Bronchial epithelial cell (primary cell): ENCODE data around the gene FUT2. TPM values are rescaled to one million over a fixed set of nuclear protein-coding genes. Genes with fewer than 3 reads are reported as not detected.

Source experiments
- DNase-seq: peaks from one replicate; pipeline ENCODE4 v3.0.0-alpha.2; 2010; ENCODE audit warnings: low read depth
- FAIRE-seq: peaks from 2 replicates; lab custom pipeline; 2011; peaks lifted over from hg19 to GRCh38; lab: Jason Lieb, UNC
- H3K27me3 ChIP-seq: 2 replicates; pipeline ENCODE4 v1.5.1; 2011; ENCODE audit warnings: low read length; ENCODE audit not compliant: control insufficient read depth, insufficient read depth
- H3K36me3 ChIP-seq: 2 replicates; pipeline ENCODE4 v1.5.1; 2011; ENCODE audit warnings: low read length; ENCODE audit not compliant: control insufficient read depth, insufficient read depth
- H3K4me3 ChIP-seq: 2 replicates; pipeline ENCODE4 v1.5.1; 2011; ENCODE audit warnings: mild to moderate bottlenecking, low read depth, low read length, control low read depth
- CTCF ChIP-seq: IDR thresholded peaks from 2 replicates; pipeline ENCODE4 v1.5.1; 2011; ENCODE audit warnings: mild to moderate bottlenecking, moderate library complexity, low read length, control low read depth, inconsistent platforms; ENCODE audit not compliant: insufficient read depth, severe bottlenecking
- total RNA-seq: library from RNA; depleted of rRNA; stranded (reverse); fragments of >200 nt; gene quantifications from 2 replicates; pipeline ENCODE4 v1.2.1, GENCODE V29; 2014

The FUT2 gene
- total RNA-seq, 1 donor from 2014 or later: 7.9 TPM

DNA sequence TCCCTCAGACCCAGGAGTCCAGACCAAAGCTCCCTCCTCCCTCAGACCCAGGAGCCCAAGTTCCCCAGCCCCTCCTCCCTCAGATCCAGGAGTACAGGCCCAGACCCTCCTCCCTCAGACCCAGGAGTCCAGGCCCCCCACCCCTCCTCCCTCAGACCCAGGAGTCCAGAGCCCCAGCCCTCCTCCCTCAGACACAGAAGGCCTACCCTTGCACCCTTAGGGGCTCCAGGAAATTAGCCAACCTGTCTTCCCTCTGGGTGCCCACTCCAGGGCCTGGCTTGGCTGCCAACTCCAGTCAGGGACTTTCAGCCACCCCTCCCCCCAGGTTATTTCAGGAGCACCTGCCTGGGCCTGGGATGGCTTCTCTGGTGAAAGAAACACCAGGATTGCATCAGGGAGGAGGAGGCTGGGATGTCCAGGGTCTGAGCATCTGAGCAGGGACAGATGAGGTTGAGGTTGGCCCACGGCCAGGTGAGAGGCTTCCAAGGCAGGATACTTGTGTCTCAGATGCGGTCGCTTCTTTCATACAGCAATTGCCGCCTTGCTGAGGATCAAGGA lies 59.4 kb downstream of the FUT2 start, which contains the start of gene FGF21:
FGF21 (plus strand) TSS at position 441 of the 558 bp plus-strand sequence. CDS start 713 bp downstream, outside the sequence.
- TF ChIP-seq CTCF: no peak
- Histone ChIP-seq H3K4me3 (no peak within 1 kb of the TSS), H3K27me3 (no peaks in the 10 kb centered on the region), H3K36me3 (peaks cover 6% of the 10 kb centered on the region)
- peak; percentile 43 for FAIRE-seq
- no peak for DNase-seq

Other genes with a start within 250 kb of the FUT2 start
- gene GRWD1, start 250.0 kb upstream of the FUT2 start, total RNA-seq: 23.4 and 31.9 TPM in 2 replicates
- 1.0 and 1.1 TPM in 2 replicates for gene KCNJ14, start 240.4 kb upstream of the FUT2 start, total RNA-seq
- gene CYTH2, start 226.6 kb upstream of the FUT2 start, total RNA-seq: 24.2 and 36.6 TPM in 2 replicates
- 1.3 and 1.8 TPM in 2 replicates for gene LMTK3, start 184.1 kb upstream of the FUT2 start, total RNA-seq
- gene SULT2B1, start 143.8 kb upstream of the FUT2 start, total RNA-seq: 3.4 and 17.2 TPM in 2 replicates
- gene SPACA4, start 89.2 kb upstream of the FUT2 start, total RNA-seq: under 0.01 and 0.64 TPM in 2 replicates
- gene FAM83E, start 80.9 kb upstream of the FUT2 start, total RNA-seq: 21.9 and 62.3 TPM in 2 replicates
- 3,143 and 4,233 TPM in 2 replicates for gene RPL18, start 76.8 kb upstream of the FUT2 start, total RNA-seq
- 3.3 and 3.4 TPM in 2 replicates for gene SPHK2, start 76.5 kb upstream of the FUT2 start, total RNA-seq
- 6.6 and 8.7 TPM in 2 replicates for gene DBP, start 58.6 kb upstream of the FUT2 start, total RNA-seq
- 2.4 and 4.4 TPM in 2 replicates for gene CA11, start 49.8 kb upstream of the FUT2 start, total RNA-seq
- gene NTN5, start 23.0 kb upstream of the FUT2 start, total RNA-seq: not detected in 2 replicates
- gene MAMSTR, start 23.8 kb downstream of the FUT2 start, total RNA-seq: 0.13 and 0.26 TPM in 2 replicates
- 2.4 and 2.9 TPM in 2 replicates for gene RASIP1, start 44.6 kb downstream of the FUT2 start, total RNA-seq
- gene IZUMO1, start 50.9 kb downstream of the FUT2 start, total RNA-seq: 0.26 and 2.3 TPM in 2 replicates
- gene FUT1, start 56.7 kb downstream of the FUT2 start, total RNA-seq: 12.1 and 16.9 TPM in 2 replicates
- gene FGF21, start 59.6 kb downstream of the FUT2 start, total RNA-seq: not detected in 2 replicates
- 14.0 and 21.3 TPM in 2 replicates for gene BCAT2, start 115.1 kb downstream of the FUT2 start, total RNA-seq
- gene HSD17B14, start 140.5 kb downstream of the FUT2 start, total RNA-seq: 1.3 and 1.9 TPM in 2 replicates
- 0.79 and 2.2 TPM in 2 replicates for gene PLEKHA4, start 172.6 kb downstream of the FUT2 start, total RNA-seq
- gene PPP1R15A, start 176.4 kb downstream of the FUT2 start, total RNA-seq: 118 and 168 TPM in 2 replicates
- not detected in 2 replicates for gene TULP2, start 202.8 kb downstream of the FUT2 start, total RNA-seq
- 88.2 and 91.7 TPM in 2 replicates for gene NUCB1, start 204.3 kb downstream of the FUT2 start, total RNA-seq
- 9.2 and 10.8 TPM in 2 replicates for gene DHDH, start 237.7 kb downstream of the FUT2 start, total RNA-seq